Fibroblast of skin of scalp (primary cell): ENCODE results near the gene RELN.

Experiments used
- DNase-seq: peaks from one replicate; pipeline ENCODE4 v3.0.0-alpha.2; 2013

Gene RELN

DNA sequence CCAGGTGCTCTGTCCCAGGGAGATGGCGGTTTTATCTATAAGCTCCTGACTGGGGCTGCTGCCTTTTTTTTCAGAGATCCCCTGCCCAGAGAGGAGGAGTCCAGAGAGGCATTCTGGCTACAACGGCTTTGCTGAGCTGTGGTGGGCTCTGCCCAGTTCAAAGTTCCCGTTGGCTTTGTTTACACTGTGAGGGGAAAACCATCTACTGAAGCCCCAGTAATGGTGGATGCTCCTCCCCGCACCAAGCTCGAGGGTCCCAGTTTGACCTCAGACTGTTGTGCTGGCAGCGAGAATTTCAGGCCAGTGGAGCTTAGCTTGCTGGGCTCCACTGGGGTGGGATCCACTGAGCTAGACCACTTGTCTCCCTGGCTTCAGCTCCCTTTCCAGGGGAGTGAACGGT, 527.1 kb downstream of the RELN start:
- DNase-seq = no peak

DNA sequence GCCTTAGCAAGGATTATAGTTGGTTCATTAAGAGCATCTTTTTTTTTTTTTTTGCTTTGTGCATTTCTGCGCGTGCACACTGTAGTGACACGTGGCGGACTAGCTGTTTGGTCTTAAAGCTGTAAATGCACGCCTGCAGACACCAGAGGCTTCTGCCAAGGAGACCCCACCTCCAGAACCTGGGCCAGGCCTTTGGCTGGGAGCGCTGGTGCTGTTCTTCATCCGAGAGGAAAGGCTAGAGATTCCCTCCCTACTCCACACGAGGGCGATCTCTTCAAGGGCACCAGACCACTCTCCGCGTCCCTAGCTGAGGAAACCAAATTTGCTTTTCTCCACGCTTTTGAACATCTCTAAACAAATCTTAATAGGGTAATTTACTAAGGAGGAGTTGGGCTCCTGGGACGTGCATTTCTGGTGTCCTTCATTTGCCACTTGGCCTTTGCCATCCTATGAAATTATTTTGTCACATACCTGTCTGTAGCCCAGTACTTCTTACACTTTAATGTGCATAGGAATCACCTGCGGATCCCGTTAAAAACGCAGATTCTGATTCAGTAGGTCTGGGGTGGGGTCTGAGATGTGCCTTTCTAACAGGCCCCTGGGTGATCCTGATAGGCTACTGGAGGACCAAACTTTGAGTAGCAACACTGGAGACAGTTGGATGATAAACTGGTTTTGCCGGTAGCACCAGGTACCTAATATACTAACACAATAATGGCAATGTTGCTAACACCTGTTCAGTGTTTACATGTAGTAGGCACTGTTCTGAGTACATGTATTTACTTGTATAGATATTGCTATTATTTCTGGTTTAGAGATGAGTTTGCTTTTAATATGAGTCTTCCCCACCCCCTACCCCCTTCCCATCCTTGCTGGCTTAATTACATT, 542.1 kb downstream of the RELN start:
- DNase-seq = peak; percentile 35

DNA sequence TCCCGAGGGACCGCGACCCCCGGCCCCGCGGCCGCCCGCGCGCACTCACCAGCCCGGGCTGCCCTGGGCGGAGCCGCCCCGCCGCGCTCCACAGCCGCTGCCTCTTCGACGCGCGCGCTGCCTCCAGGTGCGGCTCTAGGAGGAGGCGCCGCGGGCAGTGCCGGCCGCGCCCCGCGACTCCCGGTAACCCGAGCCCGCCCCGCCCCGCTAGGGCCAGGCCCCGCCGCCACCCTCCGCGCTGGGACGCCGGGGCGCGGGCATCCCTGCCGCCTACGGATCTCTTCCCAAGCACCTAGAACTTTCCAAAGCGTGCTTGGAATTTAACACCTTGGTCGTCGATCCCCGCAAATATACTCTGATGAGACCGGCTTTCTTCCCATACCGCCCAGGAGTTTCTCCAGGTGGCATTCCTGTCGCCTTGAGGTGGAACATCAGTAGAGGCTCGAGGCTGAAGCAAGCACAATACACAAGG, 543.4 kb downstream of the RELN start, which contains the start of gene SLC26A5:
Gene SLC26A5 (minus strand): TSS at position 159 of the 472 bp plus-strand sequence. CDS start 24,693 bp downstream, outside the sequence.
- no peak for DNase-seq

DNA sequence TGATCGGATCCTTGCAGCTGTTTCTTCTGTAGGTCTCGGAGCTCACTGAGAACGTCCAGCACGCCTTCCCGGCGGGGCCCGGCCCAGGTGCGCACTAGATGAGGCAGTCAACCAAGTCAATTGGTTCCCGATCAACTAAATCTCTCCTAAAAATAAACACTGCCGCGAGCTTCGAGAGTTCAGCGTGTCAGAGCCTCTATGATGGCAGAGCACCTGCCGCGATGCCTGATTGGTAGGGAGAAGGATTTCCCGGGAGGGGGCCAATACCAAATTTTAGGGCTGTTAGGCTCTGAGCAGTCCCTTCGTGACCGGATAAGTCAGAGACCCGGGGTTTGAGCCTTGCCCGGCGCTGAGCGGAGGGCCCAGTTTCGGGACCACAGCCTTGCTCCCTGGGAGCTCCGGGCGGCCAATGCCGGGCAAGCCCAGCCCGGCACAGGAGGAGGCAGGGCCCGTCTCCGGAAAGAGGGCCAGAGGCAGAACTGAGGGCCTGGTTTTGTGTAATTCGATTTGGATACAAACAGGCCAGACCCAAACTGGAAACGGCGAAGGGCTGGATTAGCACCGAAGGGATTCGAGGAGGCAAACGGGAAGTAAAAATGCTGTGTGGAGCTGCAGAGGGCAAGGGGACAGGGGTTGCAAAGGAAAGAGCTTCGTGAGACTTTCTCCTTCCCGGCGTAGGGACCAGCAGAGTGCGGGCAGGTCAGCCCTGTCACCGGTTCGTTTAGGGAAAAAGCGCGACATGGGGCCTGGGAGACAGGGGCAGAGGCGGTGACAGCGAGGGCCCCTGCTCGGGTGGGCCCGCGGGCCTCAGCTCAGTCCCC, 544.0 kb downstream of the RELN start:
- DNase-seq = no peak

DNA sequence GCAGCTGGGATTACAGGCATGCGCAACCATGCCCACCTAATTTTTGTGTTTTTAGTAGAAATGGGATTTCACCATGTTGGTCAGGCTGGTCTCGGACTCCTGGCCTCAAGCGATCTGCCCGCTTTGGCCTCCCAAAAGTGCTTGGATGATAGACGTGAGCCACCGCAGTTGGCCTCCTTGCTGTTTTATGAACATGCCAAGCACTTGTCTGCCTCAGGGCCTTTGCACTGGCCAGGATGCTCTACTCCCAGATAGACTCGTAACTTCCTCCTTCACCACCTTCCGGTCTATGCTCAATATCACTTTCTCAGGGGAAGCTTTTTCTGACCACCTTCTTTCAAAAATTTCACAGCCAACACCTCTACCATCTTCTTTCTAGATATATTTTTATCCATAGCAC, 549.8 kb downstream of the RELN start:
- DNase-seq = no peak

DNA sequence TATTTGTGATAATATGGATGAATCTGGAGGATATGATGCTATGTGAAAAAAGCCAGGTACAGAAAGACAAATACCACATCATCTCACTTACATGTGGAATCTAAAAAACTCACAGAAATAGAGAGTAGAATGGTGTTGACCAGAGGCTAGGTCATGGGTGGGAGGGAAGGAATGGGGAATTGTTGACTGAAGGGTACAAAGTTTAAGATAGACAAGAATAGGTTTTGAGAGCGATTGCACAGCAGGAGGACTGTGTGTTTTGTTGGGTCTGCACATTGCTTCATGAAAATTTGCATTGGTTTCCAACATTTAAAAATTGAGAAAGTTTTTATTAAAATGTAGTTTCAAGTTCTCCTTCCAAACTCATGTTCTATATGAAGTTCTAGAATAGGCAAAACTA, 551.8 kb downstream of the RELN start:
- DNase-seq = no peak

DNA sequence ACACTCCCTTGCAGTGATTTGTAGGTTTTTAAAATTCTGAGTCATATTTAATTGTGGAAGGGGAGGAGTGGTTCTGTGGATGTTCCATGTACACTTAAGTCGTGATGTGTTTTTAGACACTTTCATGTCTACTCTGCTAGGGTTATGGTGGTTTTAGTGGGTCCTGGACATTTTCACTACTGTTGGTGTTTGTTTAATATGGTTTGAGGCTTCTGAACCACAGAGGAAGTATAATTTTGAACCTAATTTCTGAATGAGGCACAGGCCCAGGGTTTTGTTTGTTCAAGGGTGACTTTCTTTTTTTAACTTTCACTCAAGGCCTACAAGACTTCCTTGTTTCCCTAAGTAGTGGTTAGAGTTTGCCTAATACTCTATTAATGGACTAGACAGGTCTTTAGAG, 556.7 kb downstream of the RELN start:
- DNase-seq = no peak

DNA sequence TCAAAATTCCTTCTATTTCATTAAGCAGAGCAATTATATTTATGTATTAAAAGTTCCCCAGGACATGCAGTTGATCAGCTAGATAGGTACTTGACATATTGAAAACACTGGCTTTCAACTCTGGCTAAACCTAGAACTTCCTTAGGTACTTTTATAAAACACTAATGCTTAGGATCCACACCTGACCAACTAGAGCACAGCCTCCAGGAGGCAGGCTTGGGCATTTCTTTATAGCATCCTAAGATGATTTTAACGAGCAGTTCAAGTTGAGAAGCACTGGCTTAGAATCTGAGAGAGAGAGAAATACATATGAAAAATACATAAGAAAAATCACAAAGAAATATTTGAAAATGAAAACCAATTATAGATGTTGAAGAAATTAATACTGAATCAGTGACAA, 564.3 kb downstream of the RELN start:
- no peak for DNase-seq

DNA sequence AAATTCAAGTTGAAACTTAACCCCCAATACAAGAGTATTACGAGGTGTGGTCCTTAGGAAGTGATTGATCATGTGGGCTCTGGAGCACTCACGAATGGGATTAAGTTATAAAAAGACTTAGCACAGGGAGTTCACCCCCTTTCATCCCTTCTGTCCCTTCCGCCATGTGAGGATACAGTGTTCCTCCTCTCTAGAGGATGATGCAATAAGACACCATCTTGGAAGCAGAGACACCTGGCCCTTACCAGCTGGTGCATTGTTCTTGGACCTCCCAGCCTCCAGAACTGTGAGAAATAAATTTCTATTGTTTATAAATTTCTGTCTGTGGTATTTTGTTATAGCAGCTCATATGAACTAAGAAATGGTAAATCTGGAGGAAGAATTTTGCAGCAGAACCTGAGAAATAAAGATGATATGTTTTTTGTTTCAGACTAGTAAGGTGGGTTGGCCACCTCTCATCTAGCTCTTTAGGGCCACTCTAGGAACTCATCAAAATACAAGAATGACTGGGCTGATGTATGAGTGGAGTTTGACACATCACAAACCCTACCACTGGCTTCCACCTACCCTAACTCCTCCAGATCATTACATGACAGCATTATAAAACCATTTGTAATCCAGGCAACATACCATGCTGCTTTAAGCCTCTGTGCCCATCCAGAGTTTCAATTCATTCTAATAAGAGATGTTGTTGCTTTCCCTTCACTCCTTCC, 565.8 kb downstream of the RELN start:
- no peak for DNase-seq
